ENCODE data around the gene DUXA. TPM values are rescaled to one million over a fixed set of nuclear protein-coding genes. Genes with fewer than 3 reads are reported as not detected.
"Not testable (repeated sequence)": the region's sequence is repeated elsewhere in the genome, so short reads cannot be mapped to it uniquely, and the experiment has no call there.

The DUXA gene
- total and polyA plus RNA-seq, 4 donors: not detected

DNA sequence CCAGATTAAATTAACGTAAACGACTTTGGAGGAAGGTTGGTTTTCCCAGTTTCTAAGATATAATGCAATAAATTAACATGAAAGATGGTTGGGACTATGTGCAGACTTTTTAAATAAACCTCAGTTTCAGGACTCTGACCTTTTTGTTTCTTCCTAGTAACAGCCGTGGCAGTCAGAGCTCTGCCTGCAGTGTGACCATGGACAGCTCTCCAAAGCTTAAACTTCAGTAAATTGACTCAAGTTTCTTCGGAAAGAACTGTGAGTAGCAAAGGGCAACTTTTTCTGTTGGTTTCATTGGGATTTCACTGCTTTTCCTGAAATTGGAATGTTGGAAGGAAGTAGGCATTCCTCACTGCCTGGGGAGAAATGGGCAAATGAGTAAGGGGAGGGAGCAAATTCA lies 43.4 kb downstream of the DUXA start:
- no peak overlapping the region for H3K4me3 ChIP-seq
- 39 to 40% methylated on average over 4 of the region's 4 CpGs for WGBS, 2 donors
- no peak for ATAC-seq (ENCODE audit: insufficient read depth, low FRiP score)
- H3K4me1 ChIP-seq (ENCODE audit: control insufficient read depth in 5 of 5, insufficient read depth in 5 of 5, low read length in 5 of 5): no peaks in the 10 kb centered on the region
- H3K27ac ChIP-seq (ENCODE audit: low read depth in 1 of 2, low read length in 1 of 2): no peak overlapping the region
- no peak overlapping the region for H3K9ac ChIP-seq (ENCODE audit: insufficient read depth in 1 of 2, low read length in 2 of 2)
- TF ChIP-seq, protein P1, sequence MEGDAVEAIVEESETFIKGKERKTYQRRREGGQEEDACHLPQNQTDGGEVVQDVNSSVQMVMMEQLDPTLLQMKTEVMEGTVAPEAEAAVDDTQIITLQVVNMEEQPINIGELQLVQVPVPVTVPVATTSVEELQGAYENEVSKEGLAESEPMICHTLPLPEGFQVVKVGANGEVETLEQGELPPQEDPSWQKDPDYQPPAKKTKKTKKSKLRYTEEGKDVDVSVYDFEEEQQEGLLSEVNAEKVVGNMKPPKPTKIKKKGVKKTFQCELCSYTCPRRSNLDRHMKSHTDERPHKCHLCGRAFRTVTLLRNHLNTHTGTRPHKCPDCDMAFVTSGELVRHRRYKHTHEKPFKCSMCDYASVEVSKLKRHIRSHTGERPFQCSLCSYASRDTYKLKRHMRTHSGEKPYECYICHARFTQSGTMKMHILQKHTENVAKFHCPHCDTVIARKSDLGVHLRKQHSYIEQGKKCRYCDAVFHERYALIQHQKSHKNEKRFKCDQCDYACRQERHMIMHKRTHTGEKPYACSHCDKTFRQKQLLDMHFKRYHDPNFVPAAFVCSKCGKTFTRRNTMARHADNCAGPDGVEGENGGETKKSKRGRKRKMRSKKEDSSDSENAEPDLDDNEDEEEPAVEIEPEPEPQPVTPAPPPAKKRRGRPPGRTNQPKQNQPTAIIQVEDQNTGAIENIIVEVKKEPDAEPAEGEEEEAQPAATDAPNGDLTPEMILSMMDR (IDR thresholded peaks at IDR 0.05; ENCODE audit: control extremely low read depth, extremely low read depth): no peak
- H3K9me3 ChIP-seq (ENCODE audit: control insufficient read depth in 4 of 4, insufficient read depth in 3 of 4, low read length in 3 of 4): peaks cover 0 to 25% (median 0%) of the 10 kb centered on the region in 4 donors
- DNase-seq: no peak
- peaks cover 0 to 3% (median 0%) of the 10 kb centered on the region in 3 donors for H3K27me3 ChIP-seq (ENCODE audit: control insufficient read depth in 3 of 3, insufficient read depth in 3 of 3, low read length in 2 of 3)
- H3K36me3 ChIP-seq (ENCODE audit: control insufficient read depth in 4 of 4, insufficient read depth in 4 of 4, low read length in 4 of 4): no peaks in the 10 kb centered on the region

DNA sequence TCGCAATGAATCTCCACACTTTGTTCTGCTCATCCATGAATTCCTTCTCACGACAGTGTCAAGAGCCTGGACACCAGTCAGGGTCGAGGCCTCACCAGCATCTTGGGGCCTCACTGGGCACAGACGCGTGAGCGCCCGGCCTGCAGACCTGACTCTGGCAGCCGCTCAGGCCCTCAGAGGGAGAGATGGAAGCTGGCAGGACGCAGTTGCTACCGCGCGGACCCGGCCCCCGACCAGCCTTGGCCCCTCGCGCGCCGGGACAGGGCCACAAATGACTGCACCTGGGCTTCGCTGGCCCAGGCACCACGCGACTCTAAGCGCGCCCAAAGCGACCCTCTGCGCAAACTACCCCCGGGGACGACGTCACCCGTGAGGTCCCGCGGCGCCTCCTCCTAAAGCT lies 48.4 kb downstream of the DUXA start:
- ATAC-seq (ENCODE audit: insufficient read depth, low FRiP score) (no peak), DNase-seq (no peak)
- H3K27me3 ChIP-seq (ENCODE audit: control insufficient read depth in 3 of 3, insufficient read depth in 3 of 3, low read length in 2 of 3): peaks cover 0 to 3% (median 0%) of the 10 kb centered on the region in 3 donors
- no peak overlapping the region for H3K27ac ChIP-seq (ENCODE audit: low read depth in 1 of 2, low read length in 1 of 2)
- H3K9ac ChIP-seq (ENCODE audit: insufficient read depth in 1 of 2, low read length in 2 of 2): no peak overlapping the region
- no peaks in the 10 kb centered on the region for H3K4me1 ChIP-seq (ENCODE audit: control insufficient read depth in 5 of 5, insufficient read depth in 5 of 5, low read length in 5 of 5)
- TF ChIP-seq, protein P1 (IDR thresholded peaks at IDR 0.05; ENCODE audit: control extremely low read depth, extremely low read depth): no peak
- H3K36me3 ChIP-seq (ENCODE audit: control insufficient read depth in 4 of 4, insufficient read depth in 4 of 4, low read length in 4 of 4): no peaks in the 10 kb centered on the region
- H3K4me3 ChIP-seq: no peak overlapping the region
- WGBS, 2 donors: 60 to 68% methylated on average over 32 of the region's 32 CpGs
- H3K9me3 ChIP-seq (ENCODE audit: control insufficient read depth in 4 of 4, insufficient read depth in 3 of 4, low read length in 3 of 4): peaks cover 0 to 32% (median 0%) of the 10 kb centered on the region in 4 donors

DNA sequence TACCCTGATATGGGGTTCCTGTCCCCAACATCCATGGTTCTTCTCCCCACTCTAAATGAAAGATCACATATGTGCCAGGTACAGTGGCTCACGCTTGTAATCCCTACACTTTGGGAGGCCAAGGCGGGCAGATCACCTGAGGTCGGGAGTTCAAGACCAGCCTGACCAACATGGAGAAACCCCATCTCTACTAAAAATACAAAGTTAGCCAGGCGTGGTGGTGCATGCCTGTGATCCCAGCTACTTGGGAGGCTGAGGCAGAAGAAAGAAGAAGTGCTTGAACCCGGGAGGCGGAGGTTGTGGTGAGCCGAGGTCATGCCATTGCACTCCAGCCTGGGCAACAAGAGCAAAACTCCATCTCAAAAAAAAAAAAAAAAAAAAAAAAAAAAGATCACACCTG lies 53.8 kb downstream of the DUXA start:
- H3K27ac ChIP-seq (ENCODE audit: low read depth in 1 of 2, low read length in 1 of 2); H3K9ac ChIP-seq (ENCODE audit: insufficient read depth in 1 of 2, low read length in 2 of 2); H3K27me3 ChIP-seq (ENCODE audit: control insufficient read depth in 3 of 3, insufficient read depth in 3 of 3, low read length in 2 of 3); H3K36me3 ChIP-seq (ENCODE audit: control insufficient read depth in 4 of 4, insufficient read depth in 4 of 4, low read length in 4 of 4); H3K4me1 ChIP-seq (ENCODE audit: control insufficient read depth in 5 of 5, insufficient read depth in 5 of 5, low read length in 5 of 5); ATAC-seq (ENCODE audit: insufficient read depth, low FRiP score); H3K4me3 ChIP-seq; DNase-seq: not testable (repeated sequence)
- 81 to 85% methylated on average over 7 of the region's 7 CpGs for WGBS, 2 donors
- H3K9me3 ChIP-seq (ENCODE audit: control insufficient read depth in 4 of 4, insufficient read depth in 3 of 4, low read length in 3 of 4): peaks cover 0 to 33% (median 13%) of the 10 kb centered on the region in 4 donors

DNA sequence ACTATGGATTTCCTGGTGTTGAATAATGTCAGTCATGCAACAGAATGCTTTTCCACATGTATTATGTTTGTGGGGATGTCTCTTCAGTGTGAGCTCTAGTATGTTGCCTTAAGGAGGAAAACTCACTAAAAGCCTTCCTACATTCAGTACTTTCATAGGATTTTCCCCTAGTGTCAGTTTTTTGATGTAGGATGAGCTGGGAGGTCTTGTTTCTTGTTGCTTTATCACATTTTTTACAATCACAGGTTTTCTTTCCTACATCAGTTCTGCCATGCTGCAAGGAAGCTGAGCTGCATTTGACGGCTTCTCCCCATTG lies 56.0 kb downstream of the DUXA start:
- Histone ChIP-seq H3K4me3 (no peak overlapping the region), H3K4me1 (ENCODE audit: control insufficient read depth in 5 of 5, insufficient read depth in 5 of 5, low read length in 5 of 5) (no peaks in the 10 kb centered on the region), H3K9ac (ENCODE audit: insufficient read depth in 1 of 2, low read length in 2 of 2) (no peak overlapping the region), H3K9me3 (ENCODE audit: control insufficient read depth in 4 of 4, insufficient read depth in 3 of 4, low read length in 3 of 4) (peaks cover 0 to 23% (median 13%) of the 10 kb centered on the region in 4 donors), H3K36me3 (ENCODE audit: control insufficient read depth in 4 of 4, insufficient read depth in 4 of 4, low read length in 4 of 4) (no peaks in the 10 kb centered on the region), H3K27me3 (ENCODE audit: control insufficient read depth in 3 of 3, insufficient read depth in 3 of 3, low read length in 2 of 3) (peaks cover 6 to 12% (median 7%) of the 10 kb centered on the region in 3 donors), H3K27ac (ENCODE audit: low read depth in 1 of 2, low read length in 1 of 2) (no peak overlapping the region)
- TF ChIP-seq, protein P1 (IDR thresholded peaks at IDR 0.05; ENCODE audit: control extremely low read depth, extremely low read depth): no peak
- DNase-seq: no peak
- 92 to 98% methylated on average over 1 of the region's 1 CpG for WGBS, 2 donors
- no peak for ATAC-seq (ENCODE audit: insufficient read depth, low FRiP score)
